OCI-LY1 (cell line): ENCODE measurements around the gene CD55.

Experiments used
- H2AFZ ChIP-seq: fragments of 200-600 bp; sonication (generic), shearing (Covaris generic); 2 replicates; pipeline ENCODE4 v1.6.0; 2014; ENCODE audit warnings: antibody characterized with exemption, mild to moderate bottlenecking, low read length
- H3F3A ChIP-seq: fragments of 200-600 bp; sonication (generic), shearing (Covaris generic); 2 replicates; pipeline ENCODE4 v1.6.0; 2014; ENCODE audit warnings: mild to moderate bottlenecking, antibody characterized with exemption, low read length, moderate library complexity; ENCODE audit not compliant: insufficient read depth
- H3K27ac ChIP-seq: fragments of 200-600 bp; sonication (generic); 2 replicates; pipeline ENCODE4 v1.5.1; 2014; ENCODE audit warnings: low read length, mixed run types, mild to moderate bottlenecking, low read depth; ENCODE audit not compliant: poor library complexity, severe bottlenecking
- H3K27me3 ChIP-seq: fragments of 200-600 bp; sonication (generic); 2 replicates; pipeline ENCODE4 v1.6.0; 2014; ENCODE audit warnings: antibody characterized with exemption, mild to moderate bottlenecking, low read length, moderate library complexity; ENCODE audit not compliant: insufficient read depth
- H3K36me3 ChIP-seq: fragments of 200-600 bp; sonication (generic); 2 replicates; pipeline ENCODE4 v1.6.1; 2014; ENCODE audit warnings: mild to moderate bottlenecking, antibody characterized with exemption, low read length, moderate library complexity, mixed read lengths; ENCODE audit not compliant: insufficient read depth
- H3K4me1 ChIP-seq: fragments of 200-600 bp; sonication (generic); 2 replicates; pipeline ENCODE4 v1.5.1; 2014; ENCODE audit warnings: mild to moderate bottlenecking, low read length, moderate library complexity; ENCODE audit not compliant: insufficient read depth, severe bottlenecking
- H3K4me2 ChIP-seq: fragments of 200-600 bp; sonication (generic), shearing (Covaris generic); 2 replicates; pipeline ENCODE4 v1.6.1; 2014; ENCODE audit warnings: low read length
- H3K4me3 ChIP-seq: fragments of 200-600 bp; sonication (generic); 2 replicates; pipeline ENCODE4 v1.5.1; 2014; ENCODE audit warnings: low read length, low read depth, mild to moderate bottlenecking, mixed read lengths; ENCODE audit not compliant: poor library complexity, severe bottlenecking
- H3K79me2 ChIP-seq: fragments of 200-600 bp; shearing (Covaris generic); 2 replicates; pipeline ENCODE4 v1.6.1; 2016; ENCODE audit warnings: mixed run types, low read length, mixed read lengths; ENCODE audit not compliant: insufficient read depth
- H3K9ac ChIP-seq: fragments of 200-600 bp; sonication (generic), shearing (Covaris generic); 2 replicates; pipeline ENCODE4 v1.6.1; 2014; ENCODE audit warnings: mild to moderate bottlenecking, low read length, mixed read lengths
- H3K9me2 ChIP-seq: fragments of 200-600 bp; sonication (generic), shearing (Covaris generic); 2 replicates; pipeline ENCODE4 v1.6.1; 2014; ENCODE audit warnings: low read depth, mild to moderate bottlenecking, low read length, mixed read lengths
- H3K9me3 ChIP-seq: fragments of 200-600 bp; shearing (Covaris generic); 2 replicates; pipeline ENCODE4 v1.6.1; 2014; ENCODE audit warnings: low read length, mixed read lengths
- H4K20me1 ChIP-seq: fragments of 200-600 bp; sonication (generic), shearing (Covaris generic); 2 replicates; pipeline ENCODE4 v1.6.0; 2016; ENCODE audit warnings: mild to moderate bottlenecking, low read length; ENCODE audit not compliant: insufficient read depth
- EZH2 ChIP-seq: fragments of 200-600 bp; sonication (generic), shearing (Covaris generic); IDR thresholded peaks from 2 replicates; pipeline ENCODE4 v1.8.0; 2017; ENCODE audit warnings: borderline replicate concordance, mixed run types, mild to moderate bottlenecking, antibody characterized with exemption, low read length, moderate library complexity, mixed read lengths
- TF ChIP-seq, protein P1 (sequence below): fragments of 200-600 bp; sonication (generic), shearing (Covaris generic); IDR thresholded peaks from 2 replicates; pipeline ENCODE4 v1.5.1; 2017; ENCODE audit warnings: mild to moderate bottlenecking, antibody characterized with exemption, low read length, moderate library complexity, mixed read lengths

The CD55 gene

DNA sequence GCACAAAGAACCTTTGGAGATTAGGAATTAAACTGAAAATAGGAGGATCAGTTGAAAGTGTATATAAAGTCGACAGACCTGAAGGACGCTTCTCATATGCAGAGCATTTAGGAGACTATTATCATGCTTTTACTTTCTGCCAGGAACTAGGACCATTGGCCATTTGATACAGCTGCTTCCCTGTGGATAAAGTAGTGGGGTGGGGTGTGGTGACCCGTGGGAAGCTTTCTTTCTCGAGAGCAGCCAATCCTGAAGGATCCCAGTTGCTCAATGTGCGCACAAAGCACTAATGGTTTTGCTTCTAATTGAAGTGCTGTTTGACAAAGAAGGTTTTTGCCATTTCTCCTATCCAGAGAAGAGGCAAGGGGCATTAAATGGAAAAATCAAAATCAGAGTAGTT, 14.9 kb upstream of the CD55 start:
- Histone ChIP-seq H3K4me1 (peaks cover 9% of the 10 kb centered on the region), H3K4me3 (no peak overlapping the region), H3K36me3 (no peaks in the 10 kb centered on the region), H4K20me1 (no peaks in the 10 kb centered on the region), H3K27ac (no peak overlapping the region), H3K79me2 (no peaks in the 10 kb centered on the region), H3K9me2 (no peaks in the 10 kb centered on the region), H3F3A (no peaks in the 10 kb centered on the region), H3K9ac (no peak overlapping the region), H3K4me2 (no peak overlapping the region), H3K27me3 (no peaks in the 10 kb centered on the region), H2AFZ (no peak overlapping the region), H3K9me3 (no peaks in the 10 kb centered on the region)
- TF ChIP-seq EZH2: no peak
- TF ChIP-seq, protein P1, sequence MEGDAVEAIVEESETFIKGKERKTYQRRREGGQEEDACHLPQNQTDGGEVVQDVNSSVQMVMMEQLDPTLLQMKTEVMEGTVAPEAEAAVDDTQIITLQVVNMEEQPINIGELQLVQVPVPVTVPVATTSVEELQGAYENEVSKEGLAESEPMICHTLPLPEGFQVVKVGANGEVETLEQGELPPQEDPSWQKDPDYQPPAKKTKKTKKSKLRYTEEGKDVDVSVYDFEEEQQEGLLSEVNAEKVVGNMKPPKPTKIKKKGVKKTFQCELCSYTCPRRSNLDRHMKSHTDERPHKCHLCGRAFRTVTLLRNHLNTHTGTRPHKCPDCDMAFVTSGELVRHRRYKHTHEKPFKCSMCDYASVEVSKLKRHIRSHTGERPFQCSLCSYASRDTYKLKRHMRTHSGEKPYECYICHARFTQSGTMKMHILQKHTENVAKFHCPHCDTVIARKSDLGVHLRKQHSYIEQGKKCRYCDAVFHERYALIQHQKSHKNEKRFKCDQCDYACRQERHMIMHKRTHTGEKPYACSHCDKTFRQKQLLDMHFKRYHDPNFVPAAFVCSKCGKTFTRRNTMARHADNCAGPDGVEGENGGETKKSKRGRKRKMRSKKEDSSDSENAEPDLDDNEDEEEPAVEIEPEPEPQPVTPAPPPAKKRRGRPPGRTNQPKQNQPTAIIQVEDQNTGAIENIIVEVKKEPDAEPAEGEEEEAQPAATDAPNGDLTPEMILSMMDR: no peak

DNA sequence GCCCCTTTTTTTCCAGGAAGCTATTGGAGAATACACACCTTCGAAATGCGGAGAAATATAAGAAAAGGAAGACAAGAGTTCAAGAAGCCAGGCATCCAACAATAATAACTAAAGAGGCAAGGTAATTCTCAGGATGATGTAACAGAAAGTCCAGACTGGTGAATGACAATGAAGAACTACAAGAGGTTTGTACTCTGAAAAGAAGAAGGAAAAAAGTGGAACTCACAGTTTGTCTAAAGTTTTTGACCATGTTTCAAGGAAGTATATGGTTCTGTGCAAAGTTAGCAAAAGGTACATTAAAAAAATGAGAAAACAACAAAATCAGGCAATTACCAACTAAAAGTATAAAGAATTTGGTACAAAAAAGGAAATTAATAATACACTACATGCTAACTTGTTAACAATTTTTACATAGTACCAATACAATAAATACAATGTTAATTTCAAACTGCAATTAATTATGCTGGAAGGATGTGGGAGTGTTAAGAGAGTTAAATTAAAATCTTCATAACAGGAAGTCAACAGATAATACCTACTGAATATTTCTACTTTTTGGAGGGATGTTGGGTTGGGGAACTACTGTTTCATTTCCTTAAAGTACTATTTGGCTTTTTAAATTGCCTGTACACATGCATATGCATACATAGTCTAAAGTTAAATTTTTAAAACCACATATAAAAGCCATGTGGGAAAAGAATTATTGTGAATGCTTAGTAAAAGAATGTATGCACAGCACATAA, 12.9 kb upstream of the CD55 start:
- Histone ChIP-seq H3K36me3 (no peaks in the 10 kb centered on the region), H3K4me3 (no peak overlapping the region), H3F3A (no peaks in the 10 kb centered on the region), H3K9me2 (no peaks in the 10 kb centered on the region), H4K20me1 (no peaks in the 10 kb centered on the region), H3K27ac (no peak overlapping the region), H2AFZ (no peak overlapping the region), H3K4me2 (no peak overlapping the region), H3K27me3 (no peaks in the 10 kb centered on the region), H3K9me3 (no peaks in the 10 kb centered on the region), H3K9ac (no peak overlapping the region), H3K4me1 (peaks cover 9% of the 10 kb centered on the region), H3K79me2 (no peaks in the 10 kb centered on the region)
- TF ChIP-seq EZH2: no peak
- TF ChIP-seq, protein P1: no peak

DNA sequence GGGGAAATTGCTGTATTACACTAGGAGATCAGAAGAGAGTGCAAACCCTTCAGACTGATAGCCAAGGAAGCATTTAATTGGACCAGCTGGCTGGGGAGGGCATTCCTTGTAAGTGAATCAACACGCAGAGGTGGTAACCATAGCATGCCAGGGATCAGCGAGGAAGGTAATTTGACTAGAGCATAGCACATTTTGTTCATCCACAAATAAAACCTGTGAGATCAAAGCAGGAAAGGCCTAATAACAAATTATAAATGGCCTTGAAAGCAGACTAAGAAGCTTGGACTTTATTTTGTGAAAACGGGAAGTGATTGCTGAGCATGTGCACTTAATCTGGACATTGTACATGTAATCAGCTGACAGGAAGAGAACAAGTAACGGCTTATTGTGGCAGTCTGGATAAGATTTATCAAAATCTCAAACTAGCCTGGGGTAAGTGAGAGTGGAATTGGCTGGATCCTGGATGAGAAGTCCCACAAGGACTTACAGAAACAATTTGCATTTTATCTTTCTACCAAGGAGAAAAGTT, 11.7 kb upstream of the CD55 start:
- no peaks in the 10 kb centered on the region for H3K9me2 ChIP-seq
- no peaks in the 10 kb centered on the region for H4K20me1 ChIP-seq
- no peak overlapping the region for H3K27ac ChIP-seq
- no peaks in the 10 kb centered on the region for H3F3A ChIP-seq
- no peaks in the 10 kb centered on the region for H3K27me3 ChIP-seq
- H3K79me2 ChIP-seq: no peaks in the 10 kb centered on the region
- H3K4me3 ChIP-seq: no peak overlapping the region
- no peaks in the 10 kb centered on the region for H3K36me3 ChIP-seq
- H3K9me3 ChIP-seq: no peaks in the 10 kb centered on the region
- no peak overlapping the region for H3K9ac ChIP-seq
- peak overlapping the region; percentile 30; the same call in 1 of the 2 replicates for H2AFZ ChIP-seq
- H3K4me2 ChIP-seq: no peak overlapping the region; the same call in 1 of the 2 replicates
- TF ChIP-seq, protein P1: no peak
- no peak for TF ChIP-seq EZH2
- H3K4me1 ChIP-seq: peaks cover 9% of the 10 kb centered on the region
